Spleen (tissue), 7 donors: ENCODE measurements around the gene LTBP2.

Experiments
- POLR2A ChIP-seq, 3 donors: fragments of 450-650 bp; IDR thresholded peaks; one replicate each; pipeline ENCODE4 v1.5.1; 2017; ENCODE audit warnings: antibody characterized with exemption in 3 of 3, mild to moderate bottlenecking in 1 of 3
- POLR2AphosphoS5 ChIP-seq, 3 donors: sonication (generic); formaldehyde crosslinking; IDR thresholded peaks; one replicate each; pipeline ENCODE4 v1.5.1; 2017; ENCODE audit warnings: antibody characterized with exemption in 3 of 3
- TF ChIP-seq, protein P1 (sequence below), 11 experiments: fragments of 200-600 bp in 7 of 11; fragments of 450-650 bp in 4 of 11; sonication (generic) in 4 of 11; IDR thresholded peaks in 8 of 11; conservative IDR thresholded peaks in 3 of 11; 1 replicate in 7 of 11; 2 replicates in 4 of 11; pipeline versions ENCODE4 v1.4.0 to v1.8.0; 2016 to 2021; ENCODE audit warnings: antibody characterized with exemption in 11 of 11, inconsistent platforms in 4 of 11, mild to moderate bottlenecking in 1 of 11
- donor health status: DM: no; HTN: no; CAD: no; lungs with moderate emphysema.
- donor health status: DM: no; HTN: no; CAD: no.
- donor health status: DM: no; HTN: no; CAD: no.

DNA sequence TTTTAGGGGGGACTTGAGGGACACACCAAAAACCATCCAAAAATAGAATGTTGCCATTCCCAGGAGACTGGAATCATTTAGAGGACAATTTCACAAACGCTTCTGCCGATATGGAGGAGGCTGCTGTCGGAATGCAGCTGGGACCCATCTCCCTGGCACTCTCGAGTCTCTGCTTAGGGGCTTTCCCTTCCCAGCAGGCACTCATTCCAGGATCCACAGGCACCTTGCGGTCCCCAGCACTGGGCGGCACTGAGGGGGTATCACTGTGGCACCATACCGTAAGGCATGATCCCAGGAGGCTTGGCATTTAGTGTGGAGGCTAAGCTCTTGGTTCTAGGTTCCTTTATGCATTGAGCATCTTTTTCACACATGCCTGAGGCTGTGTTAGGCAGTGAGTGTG, 36.6 kb upstream of the LTBP2 start:
- no peak for TF ChIP-seq POLR2A (IDR thresholded peaks at IDR 0.05)
- TF ChIP-seq, protein P1, sequence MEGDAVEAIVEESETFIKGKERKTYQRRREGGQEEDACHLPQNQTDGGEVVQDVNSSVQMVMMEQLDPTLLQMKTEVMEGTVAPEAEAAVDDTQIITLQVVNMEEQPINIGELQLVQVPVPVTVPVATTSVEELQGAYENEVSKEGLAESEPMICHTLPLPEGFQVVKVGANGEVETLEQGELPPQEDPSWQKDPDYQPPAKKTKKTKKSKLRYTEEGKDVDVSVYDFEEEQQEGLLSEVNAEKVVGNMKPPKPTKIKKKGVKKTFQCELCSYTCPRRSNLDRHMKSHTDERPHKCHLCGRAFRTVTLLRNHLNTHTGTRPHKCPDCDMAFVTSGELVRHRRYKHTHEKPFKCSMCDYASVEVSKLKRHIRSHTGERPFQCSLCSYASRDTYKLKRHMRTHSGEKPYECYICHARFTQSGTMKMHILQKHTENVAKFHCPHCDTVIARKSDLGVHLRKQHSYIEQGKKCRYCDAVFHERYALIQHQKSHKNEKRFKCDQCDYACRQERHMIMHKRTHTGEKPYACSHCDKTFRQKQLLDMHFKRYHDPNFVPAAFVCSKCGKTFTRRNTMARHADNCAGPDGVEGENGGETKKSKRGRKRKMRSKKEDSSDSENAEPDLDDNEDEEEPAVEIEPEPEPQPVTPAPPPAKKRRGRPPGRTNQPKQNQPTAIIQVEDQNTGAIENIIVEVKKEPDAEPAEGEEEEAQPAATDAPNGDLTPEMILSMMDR (IDR thresholded peaks at IDR 0.05 in 8 of 11, conservative IDR thresholded peaks at IDR 0.05 in 3 of 11) = no peak
- no peak for TF ChIP-seq POLR2AphosphoS5 (IDR thresholded peaks at IDR 0.05)
